Smooth muscle cell of the pulmonary artery (primary cell): Measurements from ENCODE around the gene GLUD1. TPM values are rescaled to one million over a fixed set of nuclear protein-coding genes. Genes with fewer than 3 reads are reported as not detected.

ENCODE experiments used
- total RNA-seq: library from RNA; depleted of rRNA; stranded (reverse); fragments of >200 nt; gene quantifications from 2 replicates; pipeline ENCODE4 v1.2.3, GENCODE V29; 2014

GLUD1 gene
- 205 and 225 TPM in 2 replicates for total RNA-seq

DNA sequence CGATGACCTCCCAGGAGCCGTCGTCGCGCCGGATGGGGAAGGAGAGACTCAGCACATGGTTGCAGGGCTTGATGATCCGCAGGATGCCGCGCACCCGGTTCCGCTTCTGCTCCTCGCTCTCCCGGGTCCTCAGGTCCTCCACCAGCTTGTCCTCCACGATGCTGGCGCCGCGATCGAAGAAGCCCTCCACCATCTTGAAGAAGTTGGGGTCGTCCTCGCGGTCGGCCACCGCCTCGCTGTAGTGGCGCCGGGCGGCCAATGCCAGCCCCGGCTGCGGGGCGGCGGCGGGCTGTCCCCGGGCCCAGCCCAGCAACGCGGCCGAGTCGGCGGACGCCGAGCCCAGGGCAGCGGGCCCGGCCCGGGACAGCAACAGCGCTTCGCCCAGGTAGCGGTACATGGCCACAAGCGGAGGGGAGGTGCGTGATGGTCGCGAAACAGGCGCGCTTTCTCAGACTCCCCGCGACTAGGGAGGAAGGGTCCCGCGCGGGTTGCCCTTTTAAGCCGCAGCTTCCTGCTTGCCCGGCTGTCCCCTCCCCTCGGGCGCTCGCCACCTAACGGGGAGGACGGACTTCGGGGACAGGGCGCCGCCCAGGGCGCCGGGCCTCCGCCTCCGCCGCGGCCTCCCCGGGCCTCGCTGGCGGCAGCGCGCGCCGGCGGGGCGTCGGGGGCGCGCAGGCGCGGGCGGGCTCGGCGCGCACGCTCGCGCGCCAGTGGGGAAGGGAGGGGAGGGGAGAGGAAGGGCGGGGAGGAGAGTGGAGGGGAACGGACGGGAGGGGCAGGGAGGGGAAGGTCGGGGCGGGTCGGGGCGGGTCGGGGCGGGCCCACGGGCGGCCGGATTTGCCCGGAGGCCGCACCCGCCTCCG, at the start of gene GLUD1, which contains the start of gene SHLD2:
Gene GLUD1, minus strand, starts transcription at position 471 of the 863 bp plus-strand sequence. Its CDS starts 74 bp downstream, at position 397.
Gene SHLD2, plus strand, starts transcription at position 834 of the 863 bp plus-strand sequence. CDS start 56,149 bp downstream, outside the sequence.

DNA sequence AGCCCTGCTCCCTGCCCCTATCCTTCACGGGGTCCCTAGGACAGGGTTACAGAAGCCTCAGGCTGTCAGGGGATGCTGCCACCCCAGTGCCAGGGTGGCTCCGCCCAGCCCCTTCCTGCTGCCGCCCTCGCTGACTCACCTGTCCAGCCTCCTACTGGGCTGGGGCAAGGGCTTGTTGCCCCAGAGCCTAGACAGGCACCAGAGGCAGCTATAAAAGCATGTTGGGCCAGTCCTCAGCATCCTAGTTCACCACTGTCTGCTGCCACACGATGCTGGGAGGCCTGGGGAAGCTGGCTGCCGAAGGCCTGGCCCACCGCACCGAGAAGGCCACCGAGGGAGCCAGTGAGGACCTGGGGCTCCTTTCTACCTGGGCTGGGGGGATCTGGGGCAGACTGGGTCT, 74.6 kb downstream of the GLUD1 start, which contains the start of gene FAM25A:
Gene FAM25A, plus strand, starts transcription at position 239 of the 400 bp plus-strand sequence. Its CDS starts 31 bp downstream, at position 270.

Other genes with a start within 250 kb of the GLUD1 start
- 6.2 and 6.3 TPM in 2 replicates for gene MMRN2, start 137.2 kb downstream of the GLUD1 start, total RNA-seq
- 4.5 and 13.0 TPM in 2 replicates for gene SNCG, start 136.2 kb downstream of the GLUD1 start, total RNA-seq
- 86.1 and 116 TPM in 2 replicates for gene ADIRF, start 126.4 kb downstream of the GLUD1 start, total RNA-seq
- gene FAM25A, start 74.5 kb downstream of the GLUD1 start, total RNA-seq, result not detected in 2 replicates
- gene SHLD2, start 363 bp upstream of the GLUD1 start, total RNA-seq, result 22.0 and 25.9 TPM in 2 replicates
- 0.46 and 0.56 TPM in 2 replicates for gene NUTM2A, start 130.6 kb upstream of the GLUD1 start, total RNA-seq